GM23338 (cell line): Measurements from ENCODE around the gene UPK2.

Experiments used
- CREB1 ChIP-seq: fragments of 250-450 bp; sonication (Bioruptor Pico); IDR thresholded peaks from 2 replicates; pipeline ENCODE4 v1.5.0; 2020; ENCODE audit warnings: low read depth, mild to moderate bottlenecking, moderate library complexity
- EZH2 ChIP-seq: fragments of 200-600 bp; sonication (generic); IDR thresholded peaks from one replicate; pipeline ENCODE4 v1.8.0; 2017; ENCODE audit warnings: antibody characterized with exemption, mild to moderate bottlenecking, low read depth; ENCODE audit not compliant: unreplicated experiment
- EZH2phosphoT487 ChIP-seq: fragments of 200-600 bp; sonication (generic); IDR thresholded peaks from one replicate; pipeline ENCODE4 v1.8.1; 2018; ENCODE audit warnings: antibody characterized with exemption; ENCODE audit not compliant: unreplicated experiment
- JUNB ChIP-seq: IDR thresholded peaks from one replicate; pipeline ENCODE4 v1.6.1; 2016; ENCODE audit warnings: antibody characterized with exemption; ENCODE audit not compliant: unreplicated experiment
- POLR2AphosphoS5 ChIP-seq: IDR thresholded peaks from 2 replicates; pipeline ENCODE4 v1.6.1; 2016; ENCODE audit warnings: antibody characterized with exemption, low read depth
- STAT1 ChIP-seq: IDR thresholded peaks from one replicate; pipeline ENCODE4 v1.6.1; 2016; ENCODE audit warnings: antibody characterized with exemption; ENCODE audit not compliant: unreplicated experiment
- ZNF114 ChIP-seq: fragments of 250-450 bp; sonication (Bioruptor Pico); IDR thresholded peaks from 2 replicates; pipeline ENCODE4 v1.5.0; 2020; ENCODE audit warnings: mild to moderate bottlenecking, moderate library complexity
- ZNF331 ChIP-seq: fragments of 250-450 bp; sonication (Bioruptor Pico); IDR thresholded peaks from 2 replicates; pipeline ENCODE4 v1.5.0; 2020; ENCODE audit warnings: low read depth, mild to moderate bottlenecking, moderate library complexity
- TF ChIP-seq, protein P1 (sequence below), 2 experiments: fragments of 200-600 bp in 1 of 2; sonication (generic) in 1 of 2; conservative IDR thresholded peaks; 2 replicates each; pipeline versions ENCODE4 v1.5.1 to v1.6.1; 2016 to 2017; ENCODE audit warnings: antibody characterized with exemption in 2 of 2, low read depth in 2 of 2, mild to moderate bottlenecking in 2 of 2, moderate library complexity in 1 of 2
- TF ChIP-seq, protein P2 (sequence below): IDR thresholded peaks from one replicate; pipeline ENCODE4 v1.6.1; 2018; ENCODE audit warnings: antibody characterized with exemption; ENCODE audit not compliant: unreplicated experiment
- TF ChIP-seq, protein P3 (sequence below): IDR thresholded peaks from 2 replicates; pipeline ENCODE4 v1.6.1; 2016; ENCODE audit warnings: antibody characterized with exemption

DNA sequence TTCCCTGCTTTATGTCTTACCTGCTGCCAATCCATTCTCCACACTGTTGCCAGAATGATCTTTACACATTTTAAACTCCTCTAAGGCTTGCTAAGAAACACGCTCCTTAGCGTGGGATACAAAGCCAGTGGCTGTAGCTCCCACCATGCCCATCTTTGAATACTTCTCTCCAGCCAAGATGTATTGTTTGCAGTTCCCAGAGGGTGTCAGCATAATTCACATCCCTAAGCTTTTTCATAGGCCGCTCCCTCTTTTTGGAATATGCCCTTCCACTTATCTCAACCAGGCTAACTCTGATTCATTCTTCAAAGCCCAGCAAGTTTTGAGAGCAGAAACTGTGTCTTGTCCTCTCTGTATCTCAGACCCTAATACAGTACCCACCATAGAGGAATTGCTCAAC is 8.1 kb upstream of the UPK2 start:
- TF ChIP-seq POLR2AphosphoS5: no peak
- no peak for TF ChIP-seq EZH2
- TF ChIP-seq, protein P1, sequence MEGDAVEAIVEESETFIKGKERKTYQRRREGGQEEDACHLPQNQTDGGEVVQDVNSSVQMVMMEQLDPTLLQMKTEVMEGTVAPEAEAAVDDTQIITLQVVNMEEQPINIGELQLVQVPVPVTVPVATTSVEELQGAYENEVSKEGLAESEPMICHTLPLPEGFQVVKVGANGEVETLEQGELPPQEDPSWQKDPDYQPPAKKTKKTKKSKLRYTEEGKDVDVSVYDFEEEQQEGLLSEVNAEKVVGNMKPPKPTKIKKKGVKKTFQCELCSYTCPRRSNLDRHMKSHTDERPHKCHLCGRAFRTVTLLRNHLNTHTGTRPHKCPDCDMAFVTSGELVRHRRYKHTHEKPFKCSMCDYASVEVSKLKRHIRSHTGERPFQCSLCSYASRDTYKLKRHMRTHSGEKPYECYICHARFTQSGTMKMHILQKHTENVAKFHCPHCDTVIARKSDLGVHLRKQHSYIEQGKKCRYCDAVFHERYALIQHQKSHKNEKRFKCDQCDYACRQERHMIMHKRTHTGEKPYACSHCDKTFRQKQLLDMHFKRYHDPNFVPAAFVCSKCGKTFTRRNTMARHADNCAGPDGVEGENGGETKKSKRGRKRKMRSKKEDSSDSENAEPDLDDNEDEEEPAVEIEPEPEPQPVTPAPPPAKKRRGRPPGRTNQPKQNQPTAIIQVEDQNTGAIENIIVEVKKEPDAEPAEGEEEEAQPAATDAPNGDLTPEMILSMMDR (conservative IDR thresholded peaks at IDR 0.05; ENCODE audit: low read depth in 2 of 2): no peak
- TF ChIP-seq ZNF331: no peak
- TF ChIP-seq, protein P2, sequence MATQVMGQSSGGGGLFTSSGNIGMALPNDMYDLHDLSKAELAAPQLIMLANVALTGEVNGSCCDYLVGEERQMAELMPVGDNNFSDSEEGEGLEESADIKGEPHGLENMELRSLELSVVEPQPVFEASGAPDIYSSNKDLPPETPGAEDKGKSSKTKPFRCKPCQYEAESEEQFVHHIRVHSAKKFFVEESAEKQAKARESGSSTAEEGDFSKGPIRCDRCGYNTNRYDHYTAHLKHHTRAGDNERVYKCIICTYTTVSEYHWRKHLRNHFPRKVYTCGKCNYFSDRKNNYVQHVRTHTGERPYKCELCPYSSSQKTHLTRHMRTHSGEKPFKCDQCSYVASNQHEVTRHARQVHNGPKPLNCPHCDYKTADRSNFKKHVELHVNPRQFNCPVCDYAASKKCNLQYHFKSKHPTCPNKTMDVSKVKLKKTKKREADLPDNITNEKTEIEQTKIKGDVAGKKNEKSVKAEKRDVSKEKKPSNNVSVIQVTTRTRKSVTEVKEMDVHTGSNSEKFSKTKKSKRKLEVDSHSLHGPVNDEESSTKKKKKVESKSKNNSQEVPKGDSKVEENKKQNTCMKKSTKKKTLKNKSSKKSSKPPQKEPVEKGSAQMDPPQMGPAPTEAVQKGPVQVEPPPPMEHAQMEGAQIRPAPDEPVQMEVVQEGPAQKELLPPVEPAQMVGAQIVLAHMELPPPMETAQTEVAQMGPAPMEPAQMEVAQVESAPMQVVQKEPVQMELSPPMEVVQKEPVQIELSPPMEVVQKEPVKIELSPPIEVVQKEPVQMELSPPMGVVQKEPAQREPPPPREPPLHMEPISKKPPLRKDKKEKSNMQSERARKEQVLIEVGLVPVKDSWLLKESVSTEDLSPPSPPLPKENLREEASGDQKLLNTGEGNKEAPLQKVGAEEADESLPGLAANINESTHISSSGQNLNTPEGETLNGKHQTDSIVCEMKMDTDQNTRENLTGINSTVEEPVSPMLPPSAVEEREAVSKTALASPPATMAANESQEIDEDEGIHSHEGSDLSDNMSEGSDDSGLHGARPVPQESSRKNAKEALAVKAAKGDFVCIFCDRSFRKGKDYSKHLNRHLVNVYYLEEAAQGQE: no peak
- no peak for TF ChIP-seq EZH2phosphoT487
- no peak for TF ChIP-seq CREB1 (CRISPR knock-in tag)
- TF ChIP-seq, protein P3, sequence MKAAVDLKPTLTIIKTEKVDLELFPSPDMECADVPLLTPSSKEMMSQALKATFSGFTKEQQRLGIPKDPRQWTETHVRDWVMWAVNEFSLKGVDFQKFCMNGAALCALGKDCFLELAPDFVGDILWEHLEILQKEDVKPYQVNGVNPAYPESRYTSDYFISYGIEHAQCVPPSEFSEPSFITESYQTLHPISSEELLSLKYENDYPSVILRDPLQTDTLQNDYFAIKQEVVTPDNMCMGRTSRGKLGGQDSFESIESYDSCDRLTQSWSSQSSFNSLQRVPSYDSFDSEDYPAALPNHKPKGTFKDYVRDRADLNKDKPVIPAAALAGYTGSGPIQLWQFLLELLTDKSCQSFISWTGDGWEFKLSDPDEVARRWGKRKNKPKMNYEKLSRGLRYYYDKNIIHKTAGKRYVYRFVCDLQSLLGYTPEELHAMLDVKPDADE: no peak
- no peak for TF ChIP-seq JUNB
- no peak for TF ChIP-seq ZNF114 (CRISPR knock-in tag)
- TF ChIP-seq STAT1: no peak
